SK-N-SH (cell line): ENCODE measurements around the gene ARHGEF25. TPM values are rescaled to one million over a fixed set of nuclear protein-coding genes. Genes with fewer than 3 reads are reported as not detected.

ENCODE experiments used
- CTCF ChIA-PET: fragments of 300-600, 350-600 bp; formaldehyde crosslinking; extraction: SDS; loops from one replicate; lab custom pipeline; 2021; lab: Yijun Ruan, JAX
- POLR2A ChIA-PET: fragments of 350-600 bp; sonication (Branson Sonifier 250); formaldehyde crosslinking; extraction: SDS; loops from one replicate; lab custom pipeline; 2020; ENCODE audit warnings: antibody characterized with exemption, inconsistent platforms; lab: Yijun Ruan, JAX
- DNase-seq: peaks from one replicate; pipeline ENCODE4 v3.0.0; 2012
- H2AFZ ChIP-seq: fragments of 200-600 bp; sonication (generic); 2 replicates; pipeline ENCODE4 v1.8.1; 2016; ENCODE audit warnings: antibody characterized with exemption, mild to moderate bottlenecking, low read depth
- H3F3A ChIP-seq: fragments of 200-600 bp; sonication (generic); replicated peaks from 2 replicates; pipeline ENCODE3; 2016; ENCODE audit warnings: antibody characterized with exemption, mild to moderate bottlenecking; ENCODE audit not compliant: insufficient read depth
- H3K27ac ChIP-seq, 2 experiments: fragments of 200-500 bp in 1 of 2; fragments of 200-600 bp in 1 of 2; sonication (Bioruptor generic) in 1 of 2; sonication (generic), shearing (Covaris generic) in 1 of 2; 2 replicates each; pipeline versions ENCODE4 v1.5.1 to v1.6.1; 2014 to 2016; ENCODE audit warnings: low read depth in 2 of 2, inconsistent platforms in 1 of 2, low read length in 1 of 2, mild to moderate bottlenecking in 1 of 2, mixed read lengths in 1 of 2
- H3K27me3 ChIP-seq: fragments of 200-600 bp; sonication (generic), shearing (Covaris generic); 2 replicates; pipeline ENCODE4 v1.6.1; 2016; ENCODE audit warnings: mixed run types; ENCODE audit not compliant: insufficient read depth
- H3K36me3 ChIP-seq, 2 experiments: fragments of 200-500 bp in 1 of 2; fragments of 200-600 bp in 1 of 2; sonication (Bioruptor generic) in 1 of 2; sonication (generic) in 1 of 2; replicated peaks in 1 of 2; 2 replicates each; pipeline versions ENCODE3 to v1.5.1; 2014 to 2016; ENCODE audit warnings: low read length in 1 of 2, mild to moderate bottlenecking in 1 of 2; ENCODE audit not compliant: insufficient read depth in 2 of 2, control insufficient read depth in 1 of 2
- H3K4me1 ChIP-seq, 2 experiments: fragments of 200-500 bp in 1 of 2; fragments of 200-600 bp in 1 of 2; sonication (Bioruptor generic) in 1 of 2; sonication (generic), shearing (Covaris generic) in 1 of 2; 2 replicates each; pipeline versions ENCODE4 v1.5.1 to v1.6.1; 2014 to 2016; ENCODE audit warnings: low read depth in 1 of 2, low read length in 1 of 2, mixed run types in 1 of 2; ENCODE audit not compliant: insufficient read depth in 2 of 2, control insufficient read depth in 1 of 2
- H3K4me2 ChIP-seq: fragments of 200-600 bp; sonication (generic), shearing (Covaris generic); 2 replicates; pipeline ENCODE4 v1.6.1; 2017; ENCODE audit warnings: mixed run types
- H3K4me3 ChIP-seq, 2 experiments: fragments of 200-500 bp in 1 of 2; fragments of 200-600 bp in 1 of 2; sonication (Bioruptor generic) in 1 of 2; sonication (generic), shearing (Covaris generic) in 1 of 2; 2 replicates each; pipeline versions ENCODE4 v1.5.1 to v1.8.1; 2014 to 2016; ENCODE audit warnings: low read depth in 2 of 2, inconsistent platforms in 1 of 2, low read length in 1 of 2, mild to moderate bottlenecking in 1 of 2, mixed read lengths in 1 of 2, moderate library complexity in 1 of 2
- H3K79me2 ChIP-seq: fragments of 200-600 bp; sonication (generic); 2 replicates; pipeline ENCODE4 v1.8.1; 2017; ENCODE audit warnings: mild to moderate bottlenecking; ENCODE audit not compliant: insufficient read depth
- H3K9ac ChIP-seq: fragments of 200-600 bp; sonication (generic); 2 replicates; pipeline ENCODE4 v1.6.1; 2017; ENCODE audit warnings: mixed run types
- H3K9me2 ChIP-seq: fragments of 200-600 bp; sonication (generic); 2 replicates; pipeline ENCODE4 v1.6.1; 2017; ENCODE audit warnings: mixed run types
- H3K9me3 ChIP-seq: fragments of 200-600 bp; sonication (generic); 2 replicates; pipeline ENCODE4 v1.6.1; 2017; ENCODE audit warnings: mixed run types, mild to moderate bottlenecking, moderate library complexity
- H4K20me1 ChIP-seq: fragments of 200-600 bp; sonication (generic); 2 replicates; pipeline ENCODE4 v1.6.1; 2017; ENCODE audit warnings: mild to moderate bottlenecking, mixed run types; ENCODE audit not compliant: insufficient read depth
- CHD2 ChIP-seq: fragments of 150-350 bp; IDR thresholded peaks from 2 replicates; pipeline ENCODE4 v1.6.1; 2018; ENCODE audit warnings: low read length; ENCODE audit not compliant: partially characterized antibody
- ELF1 ChIP-seq: IDR thresholded peaks from 2 replicates; pipeline ENCODE4 v1.4.0; 2012
- EP300 ChIP-seq, 2 experiments: IDR thresholded peaks; 2 replicates each; pipeline versions ENCODE4 v1.4.0 to v1.6.1; 2012; ENCODE audit warnings: borderline replicate concordance in 1 of 2, low read depth in 1 of 2, low read length in 1 of 2
- EZH2phosphoT487 ChIP-seq: fragments of 200-600 bp; sonication (generic); IDR thresholded peaks from 2 replicates; pipeline ENCODE4 v1.6.1; 2017; ENCODE audit warnings: low read depth, mixed run types, mild to moderate bottlenecking, antibody characterized with exemption, moderate library complexity, borderline replicate concordance
- FOSL2 ChIP-seq: IDR thresholded peaks from 2 replicates; pipeline ENCODE4 v1.4.0; 2012; ENCODE audit warnings: low read depth, mild to moderate bottlenecking, moderate library complexity, borderline replicate concordance
- FOXJ3 ChIP-seq: sonication (generic); formaldehyde crosslinking; IDR thresholded peaks from 2 replicates; pipeline ENCODE4 v1.5.1; 2020; ENCODE audit warnings: mild to moderate bottlenecking, missing genetic modification reagents
- GATA2 ChIP-seq: sonication (generic); formaldehyde crosslinking; IDR thresholded peaks from 2 replicates; pipeline ENCODE4 v1.5.0; 2020; ENCODE audit warnings: mild to moderate bottlenecking, missing genetic modification reagents
- MXI1 ChIP-seq: IDR thresholded peaks from 2 replicates; pipeline ENCODE4 v1.6.1; 2012; ENCODE audit warnings: mild to moderate bottlenecking, low read depth, low read length, improper control_type of control experiment
- NRF1 ChIP-seq: IDR thresholded peaks from 2 replicates; pipeline ENCODE4 v1.6.1; 2012; ENCODE audit warnings: low read depth, mild to moderate bottlenecking, low read length
- POLR2AphosphoS5 ChIP-seq: IDR thresholded peaks from 2 replicates; pipeline ENCODE4 v1.6.1; 2012; ENCODE audit warnings: low read depth, low read length
- RAD21 ChIP-seq: IDR thresholded peaks from 2 replicates; pipeline ENCODE4 v1.6.1; 2012; ENCODE audit warnings: mild to moderate bottlenecking, low read length
- SIN3A ChIP-seq: IDR thresholded peaks from 2 replicates; pipeline ENCODE4 v1.6.1; 2012; ENCODE audit warnings: low read depth, mild to moderate bottlenecking, low read length, moderate library complexity, borderline replicate concordance
- TAF1 ChIP-seq: IDR thresholded peaks from 2 replicates; pipeline ENCODE4 v1.6.1; 2012; ENCODE audit warnings: low read depth, mild to moderate bottlenecking, low read length, moderate library complexity, borderline replicate concordance
- TEAD4 ChIP-seq: IDR thresholded peaks from 2 replicates; pipeline ENCODE4 v1.4.0; 2012; ENCODE audit warnings: mild to moderate bottlenecking, borderline replicate concordance; ENCODE audit not compliant: insufficient read depth
- YY1 ChIP-seq: IDR thresholded peaks from 2 replicates; pipeline ENCODE4 v1.4.0; 2012; ENCODE audit warnings: low read depth, mild to moderate bottlenecking
- WGBS: methylation state at CpG from one replicate; pipeline ENCODE4 v1.1.6; 2017; ENCODE audit warnings: low lambda C conversion rate; 5-methylcytosine and 5-hydroxymethylcytosine counted together
- polyA plus RNA-seq, 3 experiments: library from polyadenylated mRNA; depleted of rRNA; stranded (reverse); fragments of >200 nt; gene quantifications; 2 replicates each; pipeline ENCODE4 v1.2.3, GENCODE V29; 2012
- TF ChIP-seq, protein P1 (sequence below): IDR thresholded peaks from 2 replicates; pipeline ENCODE4 v1.4.0; 2012; ENCODE audit warnings: low read depth, borderline replicate concordance
- TF ChIP-seq, protein P2 (sequence below): fragments of 150-350 bp; IDR thresholded peaks from 2 replicates; pipeline ENCODE4 v1.6.1; 2016; ENCODE audit warnings: mild to moderate bottlenecking, low read depth, low read length
- TF ChIP-seq, protein P3 (sequence below): IDR thresholded peaks from 2 replicates; pipeline ENCODE4 v1.4.0; 2012; ENCODE audit warnings: low read depth

The ARHGEF25 gene
- polyA plus RNA-seq, 1 of the 3 experiments (the other 2 are of a cell fraction) = 48.1 TPM

DNA sequence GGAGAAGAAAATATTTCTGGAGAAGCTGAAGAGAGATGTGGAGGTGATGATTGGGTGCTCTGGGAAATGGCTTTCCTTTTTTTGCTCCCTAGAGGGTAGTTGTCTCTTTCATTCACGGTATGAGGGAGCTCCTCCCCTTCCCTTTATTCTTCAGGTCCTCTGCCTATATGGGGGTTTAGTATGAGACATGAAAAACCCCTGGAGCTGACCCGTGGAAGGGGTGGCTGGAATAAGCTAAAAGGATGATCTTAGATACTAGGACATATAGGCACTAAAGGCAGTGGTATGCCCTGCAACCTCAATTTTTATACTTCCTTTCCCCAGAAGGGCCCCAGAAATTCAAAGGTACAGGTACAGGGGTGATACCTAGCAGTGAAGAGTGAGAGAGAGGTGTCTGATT lies 10.8 kb upstream of the ARHGEF25 start:
- peaks cover 9 to 10% of the 10 kb centered on the region in 2 experiments; a peak in 3 of 4 replicates for H3K4me1 ChIP-seq
- ChIA-PET CTCF (interaction anchor here (0.7 to 2.3 kb wide), 7 partner anchors 10 to 183 kb away, joined by 3 to 14 read pairs (median 4); partner anchors contain the start of genes B4GALNT1, PIP4K2C and TSFM), POLR2A (interaction anchor here (1.6 kb wide), 1 partner anchor 9 kb away, joined by 6 read pairs; the partner anchor contains the start of gene PIP4K2C)
- no peaks in the 10 kb centered on the region for H4K20me1 ChIP-seq
- WGBS = 83% methylated on average over 2 of the region's 2 CpGs
- H3K9me2 ChIP-seq = no peaks in the 10 kb centered on the region
- peaks cover 26 to 53% of the 10 kb centered on the region in 2 experiments for H3K36me3 ChIP-seq
- no peaks in the 10 kb centered on the region for H3F3A ChIP-seq
- H3K9me3 ChIP-seq = no peaks in the 10 kb centered on the region
- H3K27ac ChIP-seq = no peak overlapping the region
- H3K79me2 ChIP-seq = peaks cover 6% of the 10 kb centered on the region; the same call in 1 of the 2 replicates
- H3K9ac ChIP-seq = no peak overlapping the region
- H2AFZ ChIP-seq = no peak overlapping the region
- no peak for DNase-seq
- TF ChIP-seq EP300 (IDR thresholded peaks at IDR 0.05; ENCODE audit: borderline replicate concordance in 1 of 2, low read depth in 1 of 2, low read length in 1 of 2) (no peak), POLR2AphosphoS5 (no peak), MXI1 (no peak), TAF1 (no peak), CHD2 (no peak), TEAD4 (no peak), EZH2phosphoT487 (no peak), FOSL2 (no peak), GATA2 (CRISPR knock-in tag) (no peak), NRF1 (no peak), FOXJ3 (CRISPR knock-in tag) (no peak)
- TF ChIP-seq, protein P1, sequence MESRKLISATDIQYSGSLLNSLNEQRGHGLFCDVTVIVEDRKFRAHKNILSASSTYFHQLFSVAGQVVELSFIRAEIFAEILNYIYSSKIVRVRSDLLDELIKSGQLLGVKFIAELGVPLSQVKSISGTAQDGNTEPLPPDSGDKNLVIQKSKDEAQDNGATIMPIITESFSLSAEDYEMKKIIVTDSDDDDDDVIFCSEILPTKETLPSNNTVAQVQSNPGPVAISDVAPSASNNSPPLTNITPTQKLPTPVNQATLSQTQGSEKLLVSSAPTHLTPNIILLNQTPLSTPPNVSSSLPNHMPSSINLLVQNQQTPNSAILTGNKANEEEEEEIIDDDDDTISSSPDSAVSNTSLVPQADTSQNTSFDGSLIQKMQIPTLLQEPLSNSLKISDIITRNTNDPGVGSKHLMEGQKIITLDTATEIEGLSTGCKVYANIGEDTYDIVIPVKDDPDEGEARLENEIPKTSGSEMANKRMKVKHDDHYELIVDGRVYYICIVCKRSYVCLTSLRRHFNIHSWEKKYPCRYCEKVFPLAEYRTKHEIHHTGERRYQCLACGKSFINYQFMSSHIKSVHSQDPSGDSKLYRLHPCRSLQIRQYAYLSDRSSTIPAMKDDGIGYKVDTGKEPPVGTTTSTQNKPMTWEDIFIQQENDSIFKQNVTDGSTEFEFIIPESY = no peak
- TF ChIP-seq, protein P2, sequence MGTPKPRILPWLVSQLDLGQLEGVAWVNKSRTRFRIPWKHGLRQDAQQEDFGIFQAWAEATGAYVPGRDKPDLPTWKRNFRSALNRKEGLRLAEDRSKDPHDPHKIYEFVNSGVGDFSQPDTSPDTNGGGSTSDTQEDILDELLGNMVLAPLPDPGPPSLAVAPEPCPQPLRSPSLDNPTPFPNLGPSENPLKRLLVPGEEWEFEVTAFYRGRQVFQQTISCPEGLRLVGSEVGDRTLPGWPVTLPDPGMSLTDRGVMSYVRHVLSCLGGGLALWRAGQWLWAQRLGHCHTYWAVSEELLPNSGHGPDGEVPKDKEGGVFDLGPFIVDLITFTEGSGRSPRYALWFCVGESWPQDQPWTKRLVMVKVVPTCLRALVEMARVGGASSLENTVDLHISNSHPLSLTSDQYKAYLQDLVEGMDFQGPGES = no peak
- H3K4me2 ChIP-seq = no peak overlapping the region
- no peaks in the 10 kb centered on the region for H3K27me3 ChIP-seq
- no peak overlapping the region for H3K4me3 ChIP-seq

DNA sequence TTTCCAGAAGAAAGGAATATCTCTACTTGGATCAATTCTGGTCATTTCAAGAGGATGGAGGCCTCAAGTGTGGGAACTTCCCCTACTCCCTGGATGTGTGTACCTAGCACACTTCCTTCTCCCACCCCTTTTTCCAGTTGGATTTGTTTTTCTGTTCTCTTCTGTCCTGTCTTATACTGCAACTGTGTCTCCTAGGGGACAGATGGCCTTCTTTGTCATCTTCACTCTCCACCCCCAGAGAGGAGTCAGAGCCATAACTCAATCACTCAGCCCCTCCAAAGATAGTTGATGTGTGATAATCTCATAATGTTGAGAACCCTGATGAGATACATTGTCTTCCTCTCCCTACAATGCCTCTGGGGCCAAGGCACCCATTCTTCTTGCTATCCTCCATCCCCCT lies 8.7 kb upstream of the ARHGEF25 start:
- no peak overlapping the region for H3K4me3 ChIP-seq
- H3K9me3 ChIP-seq = no peaks in the 10 kb centered on the region
- POLR2A ChIA-PET = no interaction called here
- peaks cover 19 to 49% of the 10 kb centered on the region in 2 experiments for H3K36me3 ChIP-seq
- H2AFZ ChIP-seq = no peak overlapping the region
- H3K79me2 ChIP-seq = peaks cover 6% of the 10 kb centered on the region; the same call in 1 of the 2 replicates
- peaks cover 9 to 17% of the 10 kb centered on the region in 2 experiments; a peak in 3 of 4 replicates for H3K4me1 ChIP-seq
- no peaks in the 10 kb centered on the region for H4K20me1 ChIP-seq
- H3F3A ChIP-seq = peaks cover 2% of the 10 kb centered on the region
- no peak overlapping the region for H3K4me2 ChIP-seq
- no peak overlapping the region for H3K9ac ChIP-seq
- H3K27ac ChIP-seq = no peak overlapping the region
- no peaks in the 10 kb centered on the region for H3K27me3 ChIP-seq
- no peak for DNase-seq
- CTCF ChIA-PET = interaction anchor here (1.8 to 7.6 kb wide), 4 partner anchors 9 to 19 kb away, joined by 6 to 65 read pairs (median 10); partner anchors contain the start of gene PIP4K2C
- H3K9me2 ChIP-seq = no peaks in the 10 kb centered on the region
- no peak for TF ChIP-seq SIN3A
- TF ChIP-seq, protein P1 = no peak
- TF ChIP-seq, protein P2 = no peak
- TF ChIP-seq POLR2AphosphoS5 = no peak
- TF ChIP-seq TAF1 = no peak
- TF ChIP-seq ELF1 = no peak
- no peak for TF ChIP-seq YY1
- no peak for TF ChIP-seq RAD21
- TF ChIP-seq GATA2 (CRISPR knock-in tag) = no peak
- TF ChIP-seq, protein P3, sequence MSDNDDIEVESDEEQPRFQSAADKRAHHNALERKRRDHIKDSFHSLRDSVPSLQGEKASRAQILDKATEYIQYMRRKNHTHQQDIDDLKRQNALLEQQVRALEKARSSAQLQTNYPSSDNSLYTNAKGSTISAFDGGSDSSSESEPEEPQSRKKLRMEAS = no peak
- TF ChIP-seq EP300 (IDR thresholded peaks at IDR 0.05; ENCODE audit: borderline replicate concordance in 1 of 2, low read depth in 1 of 2, low read length in 1 of 2) = no peak
